Astrocyte (in vitro differentiated cells and primary cell): ENCODE measurements around the gene IRF2. TPM values are rescaled to one million over a fixed set of nuclear protein-coding genes. Genes with fewer than 3 reads are reported as not detected.

ENCODE experiments used
- DNase-seq: peaks from one replicate; pipeline ENCODE4 v3.0.0-alpha.2; 2010; ENCODE audit warnings: low read depth
- FAIRE-seq: peaks from 2 replicates; lab custom pipeline; 2011; peaks lifted over from hg19 to GRCh38; lab: Jason Lieb, UNC
- H2AFZ ChIP-seq: 2 replicates; pipeline ENCODE4 v1.6.0; 2012; ENCODE audit warnings: low read depth, low read length, inconsistent platforms
- H3K27ac ChIP-seq: 2 replicates; pipeline ENCODE4 v1.5.1; 2011; ENCODE audit warnings: low read depth, low read length, inconsistent platforms
- H3K27me3 ChIP-seq: 2 replicates; pipeline ENCODE4 v1.6.0; 2011; ENCODE audit warnings: low read length, inconsistent platforms; ENCODE audit not compliant: insufficient read depth
- H3K36me3 ChIP-seq: 2 replicates; pipeline ENCODE4 v1.5.1; 2011; ENCODE audit warnings: low read length, inconsistent platforms; ENCODE audit not compliant: insufficient read depth
- H3K4me1 ChIP-seq: 2 replicates; pipeline ENCODE4 v1.5.1; 2011; ENCODE audit warnings: low read length, inconsistent platforms; ENCODE audit not compliant: insufficient read depth
- H3K4me2 ChIP-seq: 2 replicates; pipeline ENCODE4 v1.6.0; 2012; ENCODE audit warnings: low read length, inconsistent platforms
- H3K4me3 ChIP-seq: 2 replicates; pipeline ENCODE4 v1.5.1; 2011; ENCODE audit warnings: low read depth, mild to moderate bottlenecking, low read length, inconsistent platforms; ENCODE audit not compliant: insufficient read depth
- H3K79me2 ChIP-seq: 2 replicates; pipeline ENCODE4 v1.6.0; 2012; ENCODE audit warnings: mild to moderate bottlenecking, low read length, inconsistent platforms; ENCODE audit not compliant: insufficient read depth
- H3K9ac ChIP-seq: 2 replicates; pipeline ENCODE4 v1.6.0; 2012; ENCODE audit warnings: mild to moderate bottlenecking, low read length, inconsistent platforms
- H3K9me3 ChIP-seq: 2 replicates; pipeline ENCODE4 v1.5.1; 2012; ENCODE audit warnings: low read depth, mild to moderate bottlenecking, low read length, inconsistent platforms; ENCODE audit not compliant: insufficient read depth
- H4K20me1 ChIP-seq: 2 replicates; pipeline ENCODE4 v1.6.0; 2012; ENCODE audit warnings: low read length, inconsistent platforms; ENCODE audit not compliant: insufficient read depth
- H3K27ac Mint-ChIP-seq: one replicate; pipeline ENCODE4 v1.8.0; 2021; ENCODE audit warnings: mild to moderate bottlenecking, mixed read lengths; ENCODE audit not compliant: unreplicated experiment
- H3K27me3 Mint-ChIP-seq: one replicate; pipeline ENCODE4 v1.8.0; 2021; ENCODE audit warnings: low read depth, mixed read lengths; ENCODE audit not compliant: unreplicated experiment
- H3K36me3 Mint-ChIP-seq: one replicate; pipeline ENCODE4 v1.8.0; 2021; ENCODE audit warnings: low read depth, mixed read lengths; ENCODE audit not compliant: unreplicated experiment
- H3K4me1 Mint-ChIP-seq: one replicate; pipeline ENCODE4 v1.8.0; 2021; ENCODE audit warnings: low read depth, mixed read lengths; ENCODE audit not compliant: unreplicated experiment
- H3K4me3 Mint-ChIP-seq: one replicate; pipeline ENCODE4 v1.8.0; 2021; ENCODE audit warnings: mild to moderate bottlenecking, moderate library complexity, mixed read lengths; ENCODE audit not compliant: unreplicated experiment
- H3K9me3 Mint-ChIP-seq: one replicate; pipeline ENCODE4 v1.8.0; 2021; ENCODE audit warnings: mild to moderate bottlenecking, mixed read lengths; ENCODE audit not compliant: unreplicated experiment
- CTCF ChIP-seq: IDR thresholded peaks from 2 replicates; pipeline ENCODE4 v1.5.1; 2011; ENCODE audit warnings: low read depth, mild to moderate bottlenecking, inconsistent platforms, low read length, moderate library complexity; ENCODE audit not compliant: insufficient read depth
- EZH2 ChIP-seq: IDR thresholded peaks from 2 replicates; pipeline ENCODE4 v1.6.1; 2012; ENCODE audit warnings: mild to moderate bottlenecking, low read length, inconsistent platforms; ENCODE audit not compliant: insufficient read depth
- total RNA-seq: library from RNA; stranded (reverse); gene quantifications from 2 replicates; pipeline ENCODE4 v1.2.1, GENCODE V29; 2021

IRF2 gene
- total RNA-seq, 1 donor from 2014 or later, result 12.6 TPM

GRCh38 chr4:184498598-184498997 is 24.2 kb upstream of the IRF2 start:
- H3K9ac ChIP-seq, result no peak overlapping the region
- peaks cover 7% of the 10 kb centered on the region for H3K27me3 Mint-ChIP-seq
- H2AFZ ChIP-seq, result no peak overlapping the region
- H4K20me1 ChIP-seq, result no peaks in the 10 kb centered on the region
- H3K4me3 Mint-ChIP-seq, result no peak overlapping the region
- H3K4me2 ChIP-seq, result no peak overlapping the region
- no peaks in the 10 kb centered on the region for H3K9me3 ChIP-seq
- H3K4me1 ChIP-seq, result no peaks in the 10 kb centered on the region
- no peaks in the 10 kb centered on the region for H3K36me3 ChIP-seq
- H3K27ac Mint-ChIP-seq, result no peak overlapping the region
- H3K4me1 Mint-ChIP-seq, result peaks cover 2% of the 10 kb centered on the region
- no peak overlapping the region for H3K4me3 ChIP-seq
- peaks cover 3% of the 10 kb centered on the region for H3K36me3 Mint-ChIP-seq
- peaks cover 7% of the 10 kb centered on the region for H3K9me3 Mint-ChIP-seq
- no peak overlapping the region for H3K27ac ChIP-seq
- TF ChIP-seq EZH2 (no peak), CTCF (no peak)
- DNase-seq (no peak), FAIRE-seq (no peak)
- H3K27me3 ChIP-seq, result no peaks in the 10 kb centered on the region
- no peaks in the 10 kb centered on the region for H3K79me2 ChIP-seq

- TF ChIP-seq CTCF (no peak), EZH2 (no peak)
- Histone ChIP-seq H4K20me1 (no peaks in the 10 kb centered on the region), H3K79me2 (no peaks in the 10 kb centered on the region), H3K27me3 (no peaks in the 10 kb centered on the region), H2AFZ (no peak overlapping the region), H3K27ac (no peak overlapping the region), H3K9ac (no peak overlapping the region), H3K4me3 (no peak overlapping the region), H3K36me3 (no peaks in the 10 kb centered on the region), H3K9me3 (no peaks in the 10 kb centered on the region), H3K4me2 (no peak overlapping the region), H3K4me1 (no peaks in the 10 kb centered on the region)
- H3K4me3 Mint-ChIP-seq, result no peak overlapping the region
- H3K9me3 Mint-ChIP-seq, result no peaks in the 10 kb centered on the region
- DNase-seq (no peak), FAIRE-seq (no peak)
- no peak overlapping the region for H3K27ac Mint-ChIP-seq
- H3K36me3 Mint-ChIP-seq, result no peaks in the 10 kb centered on the region
- peaks cover 4% of the 10 kb centered on the region for H3K27me3 Mint-ChIP-seq
- H3K4me1 Mint-ChIP-seq, result no peaks in the 10 kb centered on the region
Measured at GRCh38 chr4:184489771-184490170, 15.4 kb upstream of the IRF2 start.

GRCh38 chr4:184487503-184487902 is 13.2 kb upstream of the IRF2 start:
- no peak overlapping the region for H3K9ac ChIP-seq
- no peak for TF ChIP-seq CTCF
- no peaks in the 10 kb centered on the region for H3K36me3 ChIP-seq
- peaks cover 4% of the 10 kb centered on the region for H3K9me3 Mint-ChIP-seq
- H3K4me3 ChIP-seq, result no peak overlapping the region
- no peaks in the 10 kb centered on the region for H3K4me1 Mint-ChIP-seq
- no peaks in the 10 kb centered on the region for H3K27me3 ChIP-seq
- FAIRE-seq (no peak), DNase-seq (no peak)
- no peak overlapping the region for H3K4me3 Mint-ChIP-seq
- H3K79me2 ChIP-seq, result no peaks in the 10 kb centered on the region
- no peak overlapping the region for H3K4me2 ChIP-seq
- H3K27ac ChIP-seq, result no peak overlapping the region
- no peaks in the 10 kb centered on the region for H3K9me3 ChIP-seq
- no peak overlapping the region for H2AFZ ChIP-seq
- no peaks in the 10 kb centered on the region for H3K4me1 ChIP-seq
- no peaks in the 10 kb centered on the region for H4K20me1 ChIP-seq
- H3K27me3 Mint-ChIP-seq, result peaks cover 4% of the 10 kb centered on the region
- H3K27ac Mint-ChIP-seq, result no peak overlapping the region
- no peaks in the 10 kb centered on the region for H3K36me3 Mint-ChIP-seq
